HepG2 (cell line): ENCODE measurements around the gene VIT. TPM values are rescaled to one million over a fixed set of nuclear protein-coding genes. Genes with fewer than 3 reads are reported as not detected.

Experiments used
- ATAC-seq: fragments of 200-7000 bp; cut with Tn5 transposase; 3 replicates; pipeline ENCODE4 v1.9.1; 2020; ENCODE audit warnings: mild to moderate bottlenecking, moderate library complexity
- BruUV-seq: library from RNA; stranded (reverse); fragments of 400-500 nt; replicated peaks from 2 replicates; lab custom pipeline; 2021; lab: Mats Ljungman, UMichigan
- CTCF ChIA-PET: fragments of 300-600 bp; formaldehyde crosslinking; extraction: SDS; loops from one replicate; lab custom pipeline; 2021; ENCODE audit warnings: low total read pairs, inconsistent platforms, low intra/inter-chr PET ratio; lab: Yijun Ruan, JAX
- POLR2A ChIA-PET: fragments of 350-600 bp; sonication (Branson Sonifier 250); formaldehyde crosslinking; loops from one replicate; lab custom pipeline; 2020; ENCODE audit warnings: antibody characterized with exemption, inconsistent platforms; lab: Yijun Ruan, JAX
- DNase-seq: peaks from one replicate; pipeline ENCODE4 v3.0.0-alpha.2; 2015; ENCODE audit warnings: low spot score
- FAIRE-seq: peaks from 3 replicates; lab custom pipeline; 2011; peaks lifted over from hg19 to GRCh38; lab: Jason Lieb, UNC
- H2AFZ ChIP-seq: one replicate; pipeline ENCODE4 v1.6.1; 2011; ENCODE audit warnings: low read length, inconsistent platforms
- H3K27ac ChIP-seq: fragments of 300-600 bp; 3 replicates; pipeline ENCODE4 v1.8.0; 2011; ENCODE audit warnings: mixed run types, mild to moderate bottlenecking, mixed read lengths, low read length, inconsistent platforms; ENCODE audit not compliant: insufficient read depth; ENCODE audit errors: extremely low read length
- H3K27me3 ChIP-seq, 2 experiments: fragments of 200-600 bp in 1 of 2; 2 replicates in 1 of 2; 3 replicates in 1 of 2; pipeline versions ENCODE4 v1.6.0 to v1.8.0; 2011; ENCODE audit warnings: low read length in 2 of 2, mild to moderate bottlenecking in 2 of 2, moderate library complexity in 2 of 2, inconsistent platforms in 1 of 2; ENCODE audit not compliant: insufficient read depth in 2 of 2, control insufficient read depth in 1 of 2
- H3K36me3 ChIP-seq, 2 experiments: fragments of 200-600 bp in 1 of 2; replicated peaks in 1 of 2; 2 replicates in 1 of 2; 3 replicates in 1 of 2; pipeline versions ENCODE4 v1.5.1 to v1.8.0; 2011; ENCODE audit warnings: low read length in 2 of 2, inconsistent platforms in 1 of 2; ENCODE audit not compliant: insufficient read depth in 2 of 2, control insufficient read depth in 1 of 2
- H3K4me1 ChIP-seq: 2 replicates; pipeline ENCODE4 v1.5.1; 2012; ENCODE audit warnings: low read length, inconsistent platforms; ENCODE audit not compliant: insufficient read depth
- H3K4me2 ChIP-seq: 2 replicates; pipeline ENCODE4 v1.6.0; 2011; ENCODE audit warnings: low read depth, low read length, inconsistent platforms
- H3K4me3 ChIP-seq, 3 experiments: fragments of 200-600 bp in 1 of 3; sonication (generic), shearing (Covaris generic) in 1 of 3; replicated peaks in 1 of 3; 2 replicates each; pipeline ENCODE4 v1.5.1; 2011 to 2016; ENCODE audit warnings: low read length in 3 of 3, inconsistent platforms in 2 of 3, low read depth in 2 of 3, mild to moderate bottlenecking in 2 of 3, control low read depth in 1 of 3, mixed read lengths in 1 of 3; ENCODE audit not compliant: insufficient read depth in 1 of 3
- H3K79me2 ChIP-seq: one replicate; pipeline ENCODE4 v1.6.1; 2011; ENCODE audit warnings: low read length, inconsistent platforms; ENCODE audit not compliant: insufficient read depth
- H3K9ac ChIP-seq: 2 replicates; pipeline ENCODE4 v1.6.0; 2011; ENCODE audit warnings: mild to moderate bottlenecking, low read depth, low read length, inconsistent platforms; ENCODE audit not compliant: insufficient read depth
- H3K9me3 ChIP-seq: 2 replicates; pipeline ENCODE4 v1.5.1; 2012; ENCODE audit warnings: mild to moderate bottlenecking, low read length
- H4K20me1 ChIP-seq: 2 replicates; pipeline ENCODE4 v1.6.0; 2011; ENCODE audit warnings: inconsistent platforms, mild to moderate bottlenecking, low read length, moderate library complexity; ENCODE audit not compliant: insufficient read depth
- HDAC6 ChIP-seq: fragments of 200-600 bp; sonication (generic); IDR thresholded peaks from 2 replicates; pipeline ENCODE4 v1.7.0; 2017; ENCODE audit warnings: mild to moderate bottlenecking, antibody characterized with exemption, low read length, low read depth
- NFYB ChIP-seq: sonication (generic); formaldehyde crosslinking; IDR thresholded peaks from 2 replicates; pipeline ENCODE4 v1.4.0; 2020; ENCODE audit warnings: missing genetic modification reagents
- RAD51 ChIP-seq: fragments of 450-650 bp; IDR thresholded peaks from 2 replicates; pipeline ENCODE4 v1.6.1; 2016; ENCODE audit warnings: borderline replicate concordance
- RNF2 ChIP-seq: fragments of 450-650 bp; conservative IDR thresholded peaks from 2 replicates; pipeline ENCODE4 v1.6.1; 2016; ENCODE audit warnings: low read depth
- THYN1 ChIP-seq: sonication (generic); formaldehyde crosslinking; IDR thresholded peaks from 2 replicates; pipeline ENCODE4 v1.8.1; 2023; ENCODE audit warnings: low read depth, mild to moderate bottlenecking, moderate library complexity, missing genetic modification reagents, borderline replicate concordance
- ZBTB7B ChIP-seq: sonication (generic); formaldehyde crosslinking; IDR thresholded peaks from 2 replicates; pipeline ENCODE4 v1.4.0; 2020; ENCODE audit warnings: missing genetic modification reagents
- ZNF44 ChIP-seq: sonication (generic); formaldehyde crosslinking; IDR thresholded peaks from 2 replicates; pipeline ENCODE4 v1.5.1; 2020; ENCODE audit warnings: mild to moderate bottlenecking, missing genetic modification reagents
- ZNF576 ChIP-seq: sonication (generic); formaldehyde crosslinking; IDR thresholded peaks from 2 replicates; pipeline ENCODE4 v1.4.0; 2020; ENCODE audit warnings: mild to moderate bottlenecking, missing genetic modification reagents
- ZNF607 ChIP-seq: sonication (generic); formaldehyde crosslinking; IDR thresholded peaks from 2 replicates; pipeline ENCODE4 v1.5.1; 2020; ENCODE audit warnings: missing genetic modification reagents, mild to moderate bottlenecking, borderline replicate concordance
- ZNF781 ChIP-seq: sonication (generic); formaldehyde crosslinking; IDR thresholded peaks from 2 replicates; pipeline ENCODE4 v1.5.1; 2020; ENCODE audit warnings: borderline replicate concordance, mild to moderate bottlenecking, missing genetic modification reagents; ENCODE audit errors: not compliant biosample characterization
- WGBS: methylation state at CpG from one replicate; pipeline ENCODE4 v1.1.6; 2017; ENCODE audit warnings: low lambda C conversion rate; 5-methylcytosine and 5-hydroxymethylcytosine counted together
- in situ Hi-C: cut with HindIII; loops from 2 replicates; pipeline ENCODE4 v1.10.0; 2017; ENCODE audit warnings: low pct_unique_long_range_greater_than_20kb; ENCODE audit not compliant: extremely low pct_ligation_motif_present
- intact Hi-C: fragments of 100-400 bp; cut with micrococcal nuclease; formaldehyde crosslinking; loops from one replicate; pipeline ENCODE4 v1.10.0; 2022; ENCODE audit not compliant: unreplicated experiment
- polyA plus RNA-seq, 8 experiments: library from polyadenylated mRNA; depleted of rRNA in 3 of 8; stranded (reverse) in 7 of 8; unstranded in 1 of 8; fragments of >200 nt; fragmentation: Illumina TruSeq in 4 of 8; extraction: Trizol in 4 of 8; gene quantifications; 2 replicates each; pipeline versions ENCODE4 v1.2.1 to v1.2.3, GENCODE V29; 2011 to 2016; ENCODE audit warnings: low read depth in 4 of 8, missing spikeins in 1 of 8, mixed read lengths in 1 of 8; ENCODE audit not compliant: insufficient read depth in 1 of 8
- total RNA-seq, 5 experiments: library from RNA; depleted of rRNA; stranded (reverse); fragments of >200 nt; fragmentation: Illumina TruSeq; extraction: Trizol; gene quantifications; 2 replicates each; pipeline ENCODE4 v1.2.3, GENCODE V29; 2016; ENCODE audit warnings: low read depth in 1 of 5
- TF ChIP-seq, protein P1 (sequence below): sonication (generic); formaldehyde crosslinking; IDR thresholded peaks from 2 replicates; pipeline ENCODE4 v1.4.0; 2020; ENCODE audit warnings: low read depth, mild to moderate bottlenecking, missing genetic modification reagents

Gene VIT
- total and polyA plus RNA-seq, 2 of the 13 experiments (the other 11 are each of a cell fraction or from before 2014, with no cell fraction given), result not detected

DNA sequence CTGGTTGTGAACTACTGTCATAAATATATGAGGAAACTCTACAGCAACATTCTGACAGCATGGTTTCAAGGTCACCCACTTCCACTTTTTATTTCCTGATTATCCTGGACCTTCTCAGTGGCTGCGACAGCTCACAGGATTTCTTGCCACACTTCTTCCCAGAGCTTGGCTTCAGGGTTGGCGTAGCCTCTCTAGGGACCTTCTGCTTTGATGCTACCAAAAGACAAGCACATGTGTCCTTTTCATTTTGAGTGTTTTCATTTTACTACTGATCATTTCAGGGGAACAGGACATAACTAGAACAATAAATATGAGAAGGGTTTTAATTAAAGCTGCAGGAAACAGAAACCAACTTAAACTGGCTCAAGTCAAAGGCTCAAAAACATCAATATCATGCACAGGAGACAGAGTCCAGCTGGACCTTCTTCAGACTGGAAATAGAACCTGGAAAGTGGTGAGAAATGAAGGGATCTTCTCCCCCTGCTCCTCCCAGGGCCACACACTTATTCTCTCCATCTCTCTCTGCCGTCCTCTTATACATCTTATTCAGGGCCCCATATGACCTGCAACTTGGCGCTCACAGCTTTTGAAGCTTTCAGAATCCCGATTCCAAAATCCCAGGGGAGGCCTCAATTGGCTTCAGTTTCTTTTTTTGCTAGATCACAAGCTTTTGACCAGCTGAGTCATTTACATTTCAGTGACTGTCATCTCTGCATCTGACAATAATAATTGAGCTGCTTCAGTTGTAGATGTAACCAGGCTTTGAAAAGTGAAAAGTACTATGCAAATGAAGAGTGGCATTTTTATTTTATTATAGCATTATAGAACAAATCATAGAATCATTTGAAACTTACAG lies 9.7 kb downstream of the VIT start:
- intact Hi-C loops, result no loop called here
- no peak for DNase-seq
- Histone ChIP-seq H3K4me2 (no peak overlapping the region), H3K4me1 (no peaks in the 10 kb centered on the region), H3K4me3 (no peak overlapping the region), H3K79me2 (no peaks in the 10 kb centered on the region), H2AFZ (no peak overlapping the region), H3K9me3 (peaks cover 4% of the 10 kb centered on the region; the same call in 1 of the 2 replicates), H4K20me1 (no peaks in the 10 kb centered on the region), H3K27ac (no peak overlapping the region), H3K36me3 (no peaks in the 10 kb centered on the region), H3K27me3 (peaks cover 2 to 50% of the 10 kb centered on the region in 2 experiments; a peak in 4 of 5 replicates), H3K9ac (no peak overlapping the region)
- ATAC-seq, result no peak
- 35% methylated on average over 5 of the region's 5 CpGs for WGBS
- TF ChIP-seq, protein P1, sequence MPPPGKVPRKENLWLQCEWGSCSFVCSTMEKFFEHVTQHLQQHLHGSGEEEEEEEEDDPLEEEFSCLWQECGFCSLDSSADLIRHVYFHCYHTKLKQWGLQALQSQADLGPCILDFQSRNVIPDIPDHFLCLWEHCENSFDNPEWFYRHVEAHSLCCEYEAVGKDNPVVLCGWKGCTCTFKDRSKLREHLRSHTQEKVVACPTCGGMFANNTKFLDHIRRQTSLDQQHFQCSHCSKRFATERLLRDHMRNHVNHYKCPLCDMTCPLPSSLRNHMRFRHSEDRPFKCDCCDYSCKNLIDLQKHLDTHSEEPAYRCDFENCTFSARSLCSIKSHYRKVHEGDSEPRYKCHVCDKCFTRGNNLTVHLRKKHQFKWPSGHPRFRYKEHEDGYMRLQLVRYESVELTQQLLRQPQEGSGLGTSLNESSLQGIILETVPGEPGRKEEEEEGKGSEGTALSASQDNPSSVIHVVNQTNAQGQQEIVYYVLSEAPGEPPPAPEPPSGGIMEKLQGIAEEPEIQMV (CRISPR knock-in tag), result no peak
- TF ChIP-seq ZNF781 (CRISPR knock-in tag), result no peak
- no peak for TF ChIP-seq RAD51
- no peak for TF ChIP-seq ZBTB7B (CRISPR knock-in tag)
- no peak for TF ChIP-seq HDAC6
- TF ChIP-seq ZNF576 (CRISPR knock-in tag), result no peak
- TF ChIP-seq ZNF44, result no peak
- TF ChIP-seq NFYB (CRISPR knock-in tag), result no peak
- TF ChIP-seq ZNF607 (CRISPR knock-in tag), result no peak
- TF ChIP-seq THYN1 (CRISPR knock-in tag), result no peak
- TF ChIP-seq RNF2, result no peak
- CTCF ChIA-PET, result no interaction called here
- FAIRE-seq, result no peak
- no TSS peak for BruUV-seq
- POLR2A ChIA-PET, result no interaction called here
- in situ Hi-C loops, result no loop called here
